Transverse colon (tissue), 4 donors: ENCODE data around the gene CATSPER1. TPM values are rescaled to one million over a fixed set of nuclear protein-coding genes. Genes with fewer than 3 reads are reported as not detected.

Experiments used
- DNase-seq: peaks from one replicate; pipeline ENCODE4 v3.0.0-alpha.2; 2019
- H3K27ac ChIP-seq, 4 donors: fragments of 200-600 bp; sonication (generic); 2 replicates each; pipeline ENCODE4 v1.5.1; 2016 to 2018; ENCODE audit warnings: inconsistent platforms in 4 of 4
- H3K27me3 ChIP-seq: fragments of 200-600 bp; sonication (generic); 2 replicates; pipeline ENCODE4 v1.5.1; 2017; ENCODE audit warnings: inconsistent platforms
- H3K36me3 ChIP-seq, 4 donors: fragments of 200-600 bp; sonication (generic); 2 replicates each; pipeline ENCODE4 v1.5.1; 2017 to 2019; ENCODE audit warnings: inconsistent platforms in 4 of 4
- H3K4me1 ChIP-seq, 4 donors: fragments of 200-600 bp; sonication (generic); 2 replicates each; pipeline ENCODE4 v1.5.1; 2017 to 2020; ENCODE audit warnings: inconsistent platforms in 4 of 4
- H3K4me3 ChIP-seq, 4 donors: fragments of 200-600 bp; sonication (generic); 1 replicate in 1 of 4; 2 replicates in 3 of 4; pipeline versions ENCODE4 v1.5.1 to v1.6.1; 2017 to 2019; ENCODE audit warnings: inconsistent platforms in 4 of 4
- H3K9me3 ChIP-seq, 2 donors: fragments of 200-600 bp; sonication (generic); 2 replicates each; pipeline ENCODE4 v1.5.1; 2017 to 2019; ENCODE audit warnings: inconsistent platforms in 2 of 2
- CTCF ChIP-seq, 5 experiments: fragments of 200-600 bp in 3 of 5; fragments of 450-650 bp in 2 of 5; sonication (generic) in 3 of 5; IDR thresholded peaks; 1 replicate in 2 of 5; 2 replicates in 3 of 5; pipeline ENCODE4 v1.5.1; 2016 to 2017; ENCODE audit warnings: antibody characterized with exemption in 5 of 5, inconsistent platforms in 3 of 5, mild to moderate bottlenecking in 2 of 5, moderate library complexity in 1 of 5
- EP300 ChIP-seq: sonication (generic); formaldehyde crosslinking; IDR thresholded peaks from one replicate; pipeline ENCODE4 v1.6.1; 2017; ENCODE audit warnings: antibody characterized with exemption, low read depth
- POLR2A ChIP-seq: fragments of 450-650 bp; IDR thresholded peaks from one replicate; pipeline ENCODE4 v1.6.1; 2016; ENCODE audit warnings: antibody characterized with exemption, mild to moderate bottlenecking, moderate library complexity
- POLR2AphosphoS5 ChIP-seq, 3 donors: sonication (generic); formaldehyde crosslinking; IDR thresholded peaks; one replicate each; pipeline ENCODE4 v1.6.1; 2016; ENCODE audit warnings: antibody characterized with exemption in 3 of 3
- WGBS, 2 donors: methylation state at CpG; one replicate each; pipeline ENCODE4 v1.1.5; 2018; ENCODE audit warnings: low coverage in 1 of 2; 5-methylcytosine and 5-hydroxymethylcytosine counted together
- in situ Hi-C, 4 donors: fragments of 200-750 bp; cut with MboI; loops; one replicate each; pipeline versions ENCODE4 v1.15.0 to v1.15.1; 2017; ENCODE audit warnings: low sequenced_read_pairs in 3 of 4, low pct_ligation_motif_present in 1 of 4, low pct_unique_long_range_greater_than_20kb in 1 of 4
- intact Hi-C: fragments of 100-400 bp; cut with DNase I; formaldehyde crosslinking; loops from one replicate; pipeline ENCODE4 v1.15.1; 2023; ENCODE audit warnings: low total_unique reads
- total RNA-seq, 4 donors: library from RNA; depleted of rRNA; stranded (reverse); fragments of >200 nt; gene quantifications; one replicate each; pipeline ENCODE4 v1.1.0, GENCODE V29; 2016

Gene CATSPER1
- total RNA-seq, 4 donors from 2014 or later = not detected

- Histone ChIP-seq H3K4me3 (no peak overlapping the region), H3K27ac (no peak overlapping the region), H3K9me3 (no peaks in the 10 kb centered on the region), H3K4me1 (no peaks in the 10 kb centered on the region), H3K27me3 (no peaks in the 10 kb centered on the region), H3K36me3 (peaks cover 0 to 12% (median 3%) of the 10 kb centered on the region in 4 donors)
- intact Hi-C loops = loop anchor here (5.0 to 10.0 kb wide), 2 partner anchors 278 to 1791 kb away; no protein-coding TSS in a partner anchor
- 69 to 77% methylated on average over 10 to 22 of the region's 22 CpGs for WGBS, 2 donors
- no peak for DNase-seq
- in situ Hi-C loops = loop anchor here (10.0 to 25.0 kb wide), 4 partner anchors 96 to 296 kb away; partner anchors contain the start of genes FIBP (in 3 of the 4), CCDC85B (in 2 of the 4), CTSW (in 2 of the 4) and KAT5 (in 2 of the 4)
- TF ChIP-seq POLR2AphosphoS5 (IDR thresholded peaks at IDR 0.05) = no peak
- no peak for TF ChIP-seq POLR2A
- TF ChIP-seq CTCF (IDR thresholded peaks at IDR 0.05) = no peak
- no peak for TF ChIP-seq EP300
These were observed 43.3 kb downstream of the CATSPER1 start for GRCh38 chr11:65982824-65983588.

- H3K4me1 ChIP-seq = no peaks in the 10 kb centered on the region
- no peak for TF ChIP-seq CTCF (IDR thresholded peaks at IDR 0.05)
- TF ChIP-seq POLR2A = no peak
- no peak for TF ChIP-seq POLR2AphosphoS5 (IDR thresholded peaks at IDR 0.05)
- TF ChIP-seq EP300 = no peak
- no peak overlapping the region for H3K27ac ChIP-seq
- H3K36me3 ChIP-seq = peaks cover 0 to 16% (median 7%) of the 10 kb centered on the region in 4 donors
- no peaks in the 10 kb centered on the region for H3K9me3 ChIP-seq
- no peak overlapping the region for H3K4me3 ChIP-seq
- no peaks in the 10 kb centered on the region for H3K27me3 ChIP-seq
- no peak for DNase-seq
- 73 to 75% methylated on average over 2 to 12 of the region's 16 CpGs for WGBS, 2 donors
- intact Hi-C loops = loop anchor here (5.0 to 10.0 kb wide), 2 partner anchors 277 to 1790 kb away; no protein-coding TSS in a partner anchor
- in situ Hi-C loops = loop anchor here (10.0 to 25.0 kb wide), 4 partner anchors 95 to 295 kb away; partner anchors contain the start of genes FIBP (in 3 of the 4), CCDC85B (in 2 of the 4), CTSW (in 2 of the 4) and KAT5 (in 2 of the 4)
These were observed 44.1 kb downstream of the CATSPER1 start for GRCh38 chr11:65981972-65982823.

- H3K27me3 ChIP-seq = no peaks in the 10 kb centered on the region
- no peak overlapping the region for H3K4me3 ChIP-seq
- H3K4me1 ChIP-seq = no peaks in the 10 kb centered on the region
- TF ChIP-seq EP300 (no peak), POLR2AphosphoS5 (IDR thresholded peaks at IDR 0.05) (no peak), CTCF (IDR thresholded peaks at IDR 0.05) (no peak), POLR2A (no peak)
- intact Hi-C loops (loop anchor here (5.0 to 10.0 kb wide), 2 partner anchors 276 to 1789 kb away; no protein-coding TSS in a partner anchor), in situ Hi-C loops (loop anchor here (10.0 to 25.0 kb wide), 4 partner anchors 94 to 294 kb away; partner anchors contain the start of genes FIBP (in 3 of the 4), CCDC85B (in 2 of the 4), CTSW (in 2 of the 4) and KAT5 (in 2 of the 4))
- H3K9me3 ChIP-seq = no peaks in the 10 kb centered on the region
- no peak for DNase-seq
- 0 to 83% methylated on average over 1 to 7 of the region's 12 CpGs for WGBS, 2 donors
- peaks cover 0 to 16% (median 7%) of the 10 kb centered on the region in 4 donors for H3K36me3 ChIP-seq
- H3K27ac ChIP-seq = no peak overlapping the region
These were observed 45.1 kb downstream of the CATSPER1 start for GRCh38 chr11:65981101-65981740.
